Measurements from ENCODE around the gene RNASE8.

RNASE8 gene

DNA sequence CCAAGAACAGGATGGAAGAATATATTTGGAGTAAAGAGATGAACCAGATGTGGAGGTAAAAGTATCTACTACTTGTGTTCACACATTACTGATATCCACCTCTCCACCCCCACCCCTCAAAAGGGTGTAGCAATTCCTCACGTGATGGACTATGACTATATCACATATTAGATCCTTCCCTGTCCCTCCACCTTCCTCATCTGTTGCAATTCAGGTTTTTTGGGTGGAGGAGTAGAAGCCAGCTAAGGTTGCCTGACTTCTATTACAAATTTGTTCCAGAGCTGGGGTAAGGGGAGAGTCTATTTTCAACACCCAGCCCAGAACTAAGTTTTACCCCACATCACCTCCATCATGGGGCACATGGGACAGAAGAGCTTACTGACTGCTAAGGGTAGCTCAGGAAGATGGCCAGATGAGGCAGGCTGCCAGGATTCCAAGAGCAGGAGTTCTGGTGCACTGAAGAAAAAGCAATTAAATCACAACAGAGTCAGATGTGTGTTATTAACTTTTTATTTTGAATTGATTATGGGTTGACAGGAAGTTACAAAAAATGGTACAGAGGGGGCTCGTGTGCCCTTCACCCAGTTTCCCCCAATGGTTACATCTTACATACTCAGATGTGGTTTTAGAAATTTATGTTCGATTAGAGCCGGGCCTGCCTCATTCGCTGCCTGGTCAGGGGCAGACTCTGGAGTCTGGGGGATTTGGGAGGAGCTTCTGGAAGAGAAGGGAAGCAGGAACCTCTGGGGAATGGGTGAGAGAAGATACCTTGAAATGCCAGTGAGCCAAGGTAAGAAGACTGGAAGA is 25.1 kb upstream of the RNASE8 start:
- no peak overlapping the region for H3K4me3 ChIP-seq (IDR thresholded peaks at IDR 0.05; ENCODE audit: insufficient read depth, low read depth, low read length)
- H3K27ac ChIP-seq = no peak overlapping the region
- H4K20me1 ChIP-seq (ENCODE audit: insufficient read depth) = no peaks in the 10 kb centered on the region
- no peak overlapping the region for H3K9ac ChIP-seq
- no peaks in the 10 kb centered on the region for H3K27me3 ChIP-seq (ENCODE audit: insufficient read depth, low read depth)
- no peaks in the 10 kb centered on the region for H3K4me1 ChIP-seq (ENCODE audit: low read depth, poor library complexity, severe bottlenecking)
- H2AFZ ChIP-seq (ENCODE audit: low read depth) = no peak overlapping the region
- TF ChIP-seq, protein P1, sequence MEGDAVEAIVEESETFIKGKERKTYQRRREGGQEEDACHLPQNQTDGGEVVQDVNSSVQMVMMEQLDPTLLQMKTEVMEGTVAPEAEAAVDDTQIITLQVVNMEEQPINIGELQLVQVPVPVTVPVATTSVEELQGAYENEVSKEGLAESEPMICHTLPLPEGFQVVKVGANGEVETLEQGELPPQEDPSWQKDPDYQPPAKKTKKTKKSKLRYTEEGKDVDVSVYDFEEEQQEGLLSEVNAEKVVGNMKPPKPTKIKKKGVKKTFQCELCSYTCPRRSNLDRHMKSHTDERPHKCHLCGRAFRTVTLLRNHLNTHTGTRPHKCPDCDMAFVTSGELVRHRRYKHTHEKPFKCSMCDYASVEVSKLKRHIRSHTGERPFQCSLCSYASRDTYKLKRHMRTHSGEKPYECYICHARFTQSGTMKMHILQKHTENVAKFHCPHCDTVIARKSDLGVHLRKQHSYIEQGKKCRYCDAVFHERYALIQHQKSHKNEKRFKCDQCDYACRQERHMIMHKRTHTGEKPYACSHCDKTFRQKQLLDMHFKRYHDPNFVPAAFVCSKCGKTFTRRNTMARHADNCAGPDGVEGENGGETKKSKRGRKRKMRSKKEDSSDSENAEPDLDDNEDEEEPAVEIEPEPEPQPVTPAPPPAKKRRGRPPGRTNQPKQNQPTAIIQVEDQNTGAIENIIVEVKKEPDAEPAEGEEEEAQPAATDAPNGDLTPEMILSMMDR (conservative IDR thresholded peaks at IDR 0.05; ENCODE audit: low read depth, low read length) = no peak
- no peaks in the 10 kb centered on the region for H3K79me2 ChIP-seq (ENCODE audit: insufficient read depth, low read depth)
- no peaks in the 10 kb centered on the region for H3K36me3 ChIP-seq (ENCODE audit: insufficient read depth)
- H3K4me2 ChIP-seq = no peak overlapping the region

- Histone ChIP-seq H3K4me2 (no peak overlapping the region), H3K79me2 (ENCODE audit: insufficient read depth, low read depth) (no peaks in the 10 kb centered on the region), H3K4me3 (IDR thresholded peaks at IDR 0.05; ENCODE audit: insufficient read depth, low read depth, low read length) (no peak overlapping the region), H3K36me3 (ENCODE audit: insufficient read depth) (no peaks in the 10 kb centered on the region), H3K27ac (no peak overlapping the region), H3K4me1 (ENCODE audit: low read depth, poor library complexity, severe bottlenecking) (no peaks in the 10 kb centered on the region), H2AFZ (ENCODE audit: low read depth) (no peak overlapping the region), H4K20me1 (ENCODE audit: insufficient read depth) (no peaks in the 10 kb centered on the region), H3K27me3 (ENCODE audit: insufficient read depth, low read depth) (no peaks in the 10 kb centered on the region), H3K9ac (no peak overlapping the region)
- TF ChIP-seq, protein P1 (conservative IDR thresholded peaks at IDR 0.05; ENCODE audit: low read depth, low read length) = no peak
Measured at GRCh38 chr14:21033133-21033698, 24.4 kb upstream of the RNASE8 start.

GRCh38 chr14:21034707-21035106 is 22.9 kb upstream of the RNASE8 start, which contains the start of gene RNASE13:
Gene RNASE13, minus strand, starts transcription at chr14:21034807. Its CDS starts 519 bp downstream, at chr14:21034288.
- H3K9ac ChIP-seq = no peak within 1 kb of the TSS
- no peak within 1 kb of the TSS for H3K4me2 ChIP-seq
- H3K4me1 ChIP-seq (ENCODE audit: low read depth, poor library complexity, severe bottlenecking) = no peaks in the 10 kb centered on the region
- no peaks in the 10 kb centered on the region for H3K79me2 ChIP-seq (ENCODE audit: insufficient read depth, low read depth)
- H3K4me3 ChIP-seq (IDR thresholded peaks at IDR 0.05; ENCODE audit: insufficient read depth, low read depth, low read length) = no peak within 1 kb of the TSS
- TF ChIP-seq, protein P1 (conservative IDR thresholded peaks at IDR 0.05; ENCODE audit: low read depth, low read length) = no peak
- H3K36me3 ChIP-seq (ENCODE audit: insufficient read depth) = no peaks in the 10 kb centered on the region
- H2AFZ ChIP-seq (ENCODE audit: low read depth) = no peak within 1 kb of the TSS
- H4K20me1 ChIP-seq (ENCODE audit: insufficient read depth) = no peaks in the 10 kb centered on the region
- no peaks in the 10 kb centered on the region for H3K27me3 ChIP-seq (ENCODE audit: insufficient read depth, low read depth)
- no peak within 1 kb of the TSS for H3K27ac ChIP-seq

- Histone ChIP-seq H3K9ac (no peak overlapping the region), H3K27me3 (ENCODE audit: insufficient read depth, low read depth) (no peaks in the 10 kb centered on the region), H3K4me1 (ENCODE audit: low read depth, poor library complexity, severe bottlenecking) (no peaks in the 10 kb centered on the region), H3K4me2 (no peak overlapping the region), H3K36me3 (ENCODE audit: insufficient read depth) (no peaks in the 10 kb centered on the region), H3K79me2 (ENCODE audit: insufficient read depth, low read depth) (no peaks in the 10 kb centered on the region), H2AFZ (ENCODE audit: low read depth) (no peak overlapping the region), H3K4me3 (IDR thresholded peaks at IDR 0.05; ENCODE audit: insufficient read depth, low read depth, low read length) (no peak overlapping the region), H4K20me1 (ENCODE audit: insufficient read depth) (no peaks in the 10 kb centered on the region), H3K27ac (no peak overlapping the region)
- TF ChIP-seq, protein P1 (conservative IDR thresholded peaks at IDR 0.05; ENCODE audit: low read depth, low read length) = no peak
Measured at GRCh38 chr14:21036751-21037150, 20.9 kb upstream of the RNASE8 start.
